NB4 (cell line): ENCODE data around the gene HDHD2.

ENCODE experiments used
- CTCF ChIP-seq: IDR thresholded peaks from one replicate; pipeline ENCODE4 v1.5.1; 2012; ENCODE audit warnings: low read depth, low read length
- POLR2A ChIP-seq: IDR thresholded peaks from 2 replicates; pipeline ENCODE4 v1.6.1; 2011; ENCODE audit warnings: mild to moderate bottlenecking; ENCODE audit not compliant: insufficient read length; ENCODE audit errors: extremely low read depth

DNA sequence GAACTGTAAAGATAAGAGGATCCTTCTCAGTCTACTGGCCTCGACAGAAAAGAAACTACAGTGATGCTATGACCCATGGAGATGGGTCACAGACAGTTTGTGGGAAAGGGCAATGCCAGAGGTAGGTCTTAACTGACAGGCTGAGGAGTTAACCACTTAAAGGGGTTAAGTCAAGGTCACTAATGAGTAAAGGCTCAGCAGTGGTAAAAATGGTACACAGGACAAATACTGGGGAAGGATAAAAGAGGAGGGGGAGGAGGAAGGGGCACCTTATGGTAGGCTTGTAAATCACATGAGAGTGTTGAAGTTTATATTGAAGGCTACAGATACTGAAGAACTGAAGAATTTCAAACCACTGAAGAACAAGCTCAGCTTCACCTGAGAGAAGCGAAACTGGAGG lies 16.0 kb upstream of the HDHD2 start:
- TF ChIP-seq CTCF (no peak), POLR2A (no peak)
